Measurements from ENCODE around the gene SLC35E2B. TPM values are rescaled to one million over a fixed set of nuclear protein-coding genes. Genes with fewer than 3 reads are reported as not detected.

SLC35E2B gene
- total and polyA plus RNA-seq, 2 of the 13 experiments (the other 11 are each of a cell fraction or from before 2014, with no cell fraction given): 14.1 to 19.7 TPM

DNA sequence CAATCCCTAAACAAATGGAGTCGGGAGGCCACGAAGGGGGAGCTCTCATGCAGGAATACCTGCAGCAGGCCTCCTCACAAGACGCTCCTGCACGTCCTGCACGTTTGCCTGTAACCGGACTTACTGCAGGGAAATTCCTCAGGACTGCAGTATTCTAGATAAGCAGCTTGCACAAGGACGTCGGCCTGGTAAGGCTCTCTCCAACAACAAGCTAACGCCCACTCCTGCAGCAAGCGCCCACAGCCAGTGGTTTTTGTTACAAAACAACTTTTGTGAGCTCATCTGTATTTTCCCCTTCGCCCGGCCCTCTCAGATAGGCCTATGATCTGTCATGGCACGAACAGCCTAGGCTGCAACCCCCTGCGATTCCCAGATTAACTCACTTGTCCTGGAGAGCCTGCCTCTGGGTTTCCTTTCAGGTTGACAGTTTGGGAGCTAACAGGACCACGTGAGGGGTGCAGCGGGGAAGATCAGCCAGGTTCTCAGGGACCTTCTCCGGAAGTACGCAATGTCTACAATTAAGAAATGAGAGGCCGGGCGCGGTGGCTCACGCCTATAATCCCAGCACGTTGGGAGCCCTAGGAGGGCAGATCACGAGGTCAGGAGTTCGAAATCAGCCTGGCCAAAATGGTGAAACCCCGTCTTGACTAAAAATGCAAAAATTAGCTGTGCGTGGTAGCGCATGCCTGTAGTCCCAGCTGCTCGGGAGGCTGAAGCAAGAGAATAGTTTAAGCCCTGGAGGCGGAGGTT lies 78.2 kb downstream of the SLC35E2B start (continued):
- peak; percentile 71 for TF ChIP-seq MAX (IDR thresholded peaks at IDR 0.05)
- TF ChIP-seq ZNF703 (CRISPR knock-in tag; IDR thresholded peaks at IDR 0.05; ENCODE audit: borderline replicate concordance): no peak
- TF ChIP-seq SKI (IDR thresholded peaks at IDR 0.05; ENCODE audit: partially characterized antibody): no peak
- TF ChIP-seq RBM39 (IDR thresholded peaks at IDR 0.05; ENCODE audit: low read depth, low read length, poor library complexity, severe bottlenecking): no peak
- TF ChIP-seq, protein P1, sequence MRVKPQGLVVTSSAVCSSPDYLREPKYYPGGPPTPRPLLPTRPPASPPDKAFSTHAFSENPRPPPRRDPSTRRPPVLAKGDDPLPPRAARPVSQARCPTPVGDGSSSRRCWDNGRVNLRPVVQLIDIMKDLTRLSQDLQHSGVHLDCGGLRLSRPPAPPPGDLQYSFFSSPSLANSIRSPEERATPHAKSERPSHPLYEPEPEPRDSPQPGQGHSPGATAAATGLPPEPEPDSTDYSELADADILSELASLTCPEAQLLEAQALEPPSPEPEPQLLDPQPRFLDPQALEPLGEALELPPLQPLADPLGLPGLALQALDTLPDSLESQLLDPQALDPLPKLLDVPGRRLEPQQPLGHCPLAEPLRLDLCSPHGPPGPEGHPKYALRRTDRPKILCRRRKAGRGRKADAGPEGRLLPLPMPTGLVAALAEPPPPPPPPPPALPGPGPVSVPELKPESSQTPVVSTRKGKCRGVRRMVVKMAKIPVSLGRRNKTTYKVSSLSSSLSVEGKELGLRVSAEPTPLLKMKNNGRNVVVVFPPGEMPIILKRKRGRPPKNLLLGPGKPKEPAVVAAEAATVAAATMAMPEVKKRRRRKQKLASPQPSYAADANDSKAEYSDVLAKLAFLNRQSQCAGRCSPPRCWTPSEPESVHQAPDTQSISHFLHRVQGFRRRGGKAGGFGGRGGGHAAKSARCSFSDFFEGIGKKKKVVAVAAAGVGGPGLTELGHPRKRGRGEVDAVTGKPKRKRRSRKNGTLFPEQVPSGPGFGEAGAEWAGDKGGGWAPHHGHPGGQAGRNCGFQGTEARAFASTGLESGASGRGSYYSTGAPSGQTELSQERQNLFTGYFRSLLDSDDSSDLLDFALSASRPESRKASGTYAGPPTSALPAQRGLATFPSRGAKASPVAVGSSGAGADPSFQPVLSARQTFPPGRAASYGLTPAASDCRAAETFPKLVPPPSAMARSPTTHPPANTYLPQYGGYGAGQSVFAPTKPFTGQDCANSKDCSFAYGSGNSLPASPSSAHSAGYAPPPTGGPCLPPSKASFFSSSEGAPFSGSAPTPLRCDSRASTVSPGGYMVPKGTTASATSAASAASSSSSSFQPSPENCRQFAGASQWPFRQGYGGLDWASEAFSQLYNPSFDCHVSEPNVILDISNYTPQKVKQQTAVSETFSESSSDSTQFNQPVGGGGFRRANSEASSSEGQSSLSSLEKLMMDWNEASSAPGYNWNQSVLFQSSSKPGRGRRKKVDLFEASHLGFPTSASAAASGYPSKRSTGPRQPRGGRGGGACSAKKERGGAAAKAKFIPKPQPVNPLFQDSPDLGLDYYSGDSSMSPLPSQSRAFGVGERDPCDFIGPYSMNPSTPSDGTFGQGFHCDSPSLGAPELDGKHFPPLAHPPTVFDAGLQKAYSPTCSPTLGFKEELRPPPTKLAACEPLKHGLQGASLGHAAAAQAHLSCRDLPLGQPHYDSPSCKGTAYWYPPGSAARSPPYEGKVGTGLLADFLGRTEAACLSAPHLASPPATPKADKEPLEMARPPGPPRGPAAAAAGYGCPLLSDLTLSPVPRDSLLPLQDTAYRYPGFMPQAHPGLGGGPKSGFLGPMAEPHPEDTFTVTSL (CRISPR knock-in tag; IDR thresholded peaks at IDR 0.05; ENCODE audit: borderline replicate concordance): 0 out of 2 replicates have a peak, but pooled peaks have one; percentile 46
- no peak for TF ChIP-seq ZNF737 (CRISPR knock-in tag; IDR thresholded peaks at IDR 0.05; ENCODE audit: borderline replicate concordance)
- TF ChIP-seq POGK (CRISPR knock-in tag; conservative IDR thresholded peaks at IDR 0.05): no peak
- TF ChIP-seq TMF1 (CRISPR knock-in tag; IDR thresholded peaks at IDR 0.05; ENCODE audit: low read depth): no peak
- TF ChIP-seq YEATS4 (CRISPR knock-in tag; IDR thresholded peaks at IDR 0.05; ENCODE audit: borderline replicate concordance): peak; percentile 13; the same call in 1 of the 2 replicates
- TF ChIP-seq ZNF367 (CRISPR knock-in tag; IDR thresholded peaks at IDR 0.05; ENCODE audit: borderline replicate concordance): no peak
- TF ChIP-seq ZMYM4 (CRISPR knock-in tag; IDR thresholded peaks at IDR 0.05): no peak
- no peak for TF ChIP-seq LRRFIP1 (CRISPR knock-in tag; conservative IDR thresholded peaks at IDR 0.05)
- no peak for TF ChIP-seq ZNF503 (CRISPR knock-in tag; IDR thresholded peaks at IDR 0.05)
- no peak for TF ChIP-seq PCBP2 (optimal IDR thresholded peaks at IDR 0.05; ENCODE audit: low read depth, low read length, poor library complexity, severe bottlenecking)
- TF ChIP-seq SRF (IDR thresholded peaks at IDR 0.05; ENCODE audit: low read depth, low read length): no peak
- TF ChIP-seq ZNF337 (CRISPR knock-in tag; IDR thresholded peaks at IDR 0.05; ENCODE audit: borderline replicate concordance, low read depth): no peak

Data from HepG2 (cell line).